Measurements from ENCODE around the gene ZBTB40. TPM values are rescaled to one million over a fixed set of nuclear protein-coding genes. Genes with fewer than 3 reads are reported as not detected.
A peak's percentile ranks its signal among the peaks of the same experiment; 100 is the strongest.

Gene ZBTB40
- total and polyA plus RNA-seq, 4 experiments from 2014 or later, result 0.81 to 50.6 (median 26.5) TPM

GRCh38 chr1:22502202-22502601 is 50.6 kb downstream of the ZBTB40 start:
- CTCF ChIA-PET (ENCODE audit: partially characterized antibody), result interaction anchor here (1.7 kb wide), 1 partner anchor 10 kb away, joined by 4 read pairs; no protein-coding TSS in a partner anchor
- H3K27ac Mint-ChIP-seq, result peak overlapping the region in 1 of 7 donors; percentile 2

GRCh38 chr1:22503721-22504410 is 52.2 kb downstream of the ZBTB40 start:
- Mint-ChIP-seq H3K27ac (no peak overlapping the region), H3K27me3 (no peaks in the 10 kb centered on the region), H3K36me3 (peaks cover 45 to 57% of the 10 kb centered on the region in 2 donors), H3K9me3 (no peaks in the 10 kb centered on the region), H3K4me3 (no peak overlapping the region), H3K4me1 (peaks cover 0 to 5% (median 2%) of the 10 kb centered on the region in 4 donors)
- Histone ChIP-seq H3K4me1 (ENCODE audit: insufficient read depth, low read length) (no peaks in the 10 kb centered on the region), H3K27ac (ENCODE audit: low read depth, low read length) (no peak overlapping the region), H3K27me3 (ENCODE audit: insufficient read depth, low read length) (no peaks in the 10 kb centered on the region), H3K36me3 (ENCODE audit: insufficient read depth, low read length) (peaks cover 35% of the 10 kb centered on the region), H3K9me3 (ENCODE audit: control insufficient read depth in 1 of 2, low read length in 2 of 2) (no peaks in the 10 kb centered on the region), H3K4me3 (ENCODE audit: low read length in 2 of 2) (no peak overlapping the region)
- no peak for DNase-seq
- ChIA-PET CTCF (ENCODE audit: partially characterized antibody) (no interaction called here), POLR2A (ENCODE audit: partially characterized antibody) (no interaction called here)
- intact Hi-C loops (cut with micrococcal nuclease), result no loop called here

More at GRCh38 chr1:22502202-22502601, 50.6 kb downstream of the ZBTB40 start:
- Histone ChIP-seq H3K27ac (ENCODE audit: low read depth, low read length) (no peak overlapping the region), H3K9me3 (ENCODE audit: control insufficient read depth in 1 of 2, low read length in 2 of 2) (no peaks in the 10 kb centered on the region), H3K27me3 (ENCODE audit: insufficient read depth, low read length) (no peaks in the 10 kb centered on the region), H3K4me3 (ENCODE audit: low read length in 2 of 2) (no peak overlapping the region), H3K4me1 (ENCODE audit: insufficient read depth, low read length) (no peaks in the 10 kb centered on the region), H3K36me3 (ENCODE audit: insufficient read depth, low read length) (peaks cover 24% of the 10 kb centered on the region)
- intact Hi-C loops (cut with micrococcal nuclease), result no loop called here
- no peak overlapping the region for H3K4me3 Mint-ChIP-seq
- DNase-seq, result no peak
- POLR2A ChIA-PET (ENCODE audit: partially characterized antibody), result no interaction called here
- no peaks in the 10 kb centered on the region for H3K9me3 Mint-ChIP-seq
- H3K36me3 Mint-ChIP-seq, result peaks cover 40 to 48% of the 10 kb centered on the region in 2 donors
- no peaks in the 10 kb centered on the region for H3K27me3 Mint-ChIP-seq
- peaks cover 0 to 5% (median 2%) of the 10 kb centered on the region in 4 donors for H3K4me1 Mint-ChIP-seq

- Histone ChIP-seq H3K27ac (ENCODE audit: low read depth, low read length) (no peak overlapping the region), H3K9me3 (ENCODE audit: control insufficient read depth in 1 of 2, low read length in 2 of 2) (no peaks in the 10 kb centered on the region), H3K4me3 (ENCODE audit: low read length in 2 of 2) (no peak overlapping the region), H3K27me3 (ENCODE audit: insufficient read depth, low read length) (no peaks in the 10 kb centered on the region), H3K4me1 (ENCODE audit: insufficient read depth, low read length) (no peaks in the 10 kb centered on the region), H3K36me3 (ENCODE audit: insufficient read depth, low read length) (peaks cover 56% of the 10 kb centered on the region)
- POLR2A ChIA-PET (ENCODE audit: partially characterized antibody), result no interaction called here
- no peaks in the 10 kb centered on the region for H3K27me3 Mint-ChIP-seq
- H3K27ac Mint-ChIP-seq, result no peak overlapping the region
- H3K36me3 Mint-ChIP-seq, result peaks cover 57 to 75% of the 10 kb centered on the region in 2 donors
- CTCF ChIA-PET (ENCODE audit: partially characterized antibody), result no interaction called here
- H3K9me3 Mint-ChIP-seq, result no peaks in the 10 kb centered on the region
- DNase-seq, result no peak
- no peak overlapping the region for H3K4me3 Mint-ChIP-seq
- H3K4me1 Mint-ChIP-seq, result peaks cover 0 to 5% (median under 1%) of the 10 kb centered on the region in 4 donors
- intact Hi-C loops (cut with micrococcal nuclease), result no loop called here
These were observed 54.6 kb downstream of the ZBTB40 start for GRCh38 chr1:22506130-22506692.

- no peak overlapping the region for H3K4me3 ChIP-seq (ENCODE audit: low read length in 2 of 2)
- H3K27ac ChIP-seq (ENCODE audit: low read depth, low read length), result no peak overlapping the region
- peaks cover 0 to under 1% (median 0%) of the 10 kb centered on the region in 4 donors for H3K4me1 Mint-ChIP-seq
- H3K4me3 Mint-ChIP-seq, result no peak overlapping the region
- H3K27me3 ChIP-seq (ENCODE audit: insufficient read depth, low read length), result no peaks in the 10 kb centered on the region
- H3K9me3 ChIP-seq (ENCODE audit: control insufficient read depth in 1 of 2, low read length in 2 of 2), result no peaks in the 10 kb centered on the region
- CTCF ChIA-PET (ENCODE audit: partially characterized antibody), result no interaction called here
- intact Hi-C loops (cut with micrococcal nuclease), result no loop called here
- no peaks in the 10 kb centered on the region for H3K9me3 Mint-ChIP-seq
- H3K27ac Mint-ChIP-seq, result no peak overlapping the region
- no peak for DNase-seq
- no peaks in the 10 kb centered on the region for H3K4me1 ChIP-seq (ENCODE audit: insufficient read depth, low read length)
- peaks cover 64% of the 10 kb centered on the region for H3K36me3 ChIP-seq (ENCODE audit: insufficient read depth, low read length)
- peaks cover 63 to 78% of the 10 kb centered on the region in 2 donors for H3K36me3 Mint-ChIP-seq
- POLR2A ChIA-PET (ENCODE audit: partially characterized antibody), result interaction anchor here (0.7 kb wide), 1 partner anchor 14 kb away, joined by 3 read pairs; no protein-coding TSS in a partner anchor
- no peaks in the 10 kb centered on the region for H3K27me3 Mint-ChIP-seq
These were observed 55.9 kb downstream of the ZBTB40 start for GRCh38 chr1:22507587-22507986.

- H3K36me3 Mint-ChIP-seq, result peaks cover 70 to 82% of the 10 kb centered on the region in 2 donors
- no peaks in the 10 kb centered on the region for H3K27me3 Mint-ChIP-seq
- H3K9me3 Mint-ChIP-seq, result no peaks in the 10 kb centered on the region
- H3K4me3 Mint-ChIP-seq, result no peak overlapping the region
- Histone ChIP-seq H3K36me3 (ENCODE audit: insufficient read depth, low read length) (peaks cover 71% of the 10 kb centered on the region), H3K27me3 (ENCODE audit: insufficient read depth, low read length) (no peaks in the 10 kb centered on the region), H3K4me1 (ENCODE audit: insufficient read depth, low read length) (no peaks in the 10 kb centered on the region), H3K27ac (ENCODE audit: low read depth, low read length) (no peak overlapping the region), H3K9me3 (ENCODE audit: control insufficient read depth in 1 of 2, low read length in 2 of 2) (no peaks in the 10 kb centered on the region), H3K4me3 (ENCODE audit: low read length in 2 of 2) (no peak overlapping the region)
- intact Hi-C loops (cut with micrococcal nuclease), result no loop called here
- ChIA-PET POLR2A (ENCODE audit: partially characterized antibody) (no interaction called here), CTCF (ENCODE audit: partially characterized antibody) (no interaction called here)
- H3K4me1 Mint-ChIP-seq, result no peaks in the 10 kb centered on the region
- H3K27ac Mint-ChIP-seq, result no peak overlapping the region
- DNase-seq, result no peak
These were observed 56.7 kb downstream of the ZBTB40 start for GRCh38 chr1:22508329-22508728.

GRCh38 chr1:22508991-22509390 is 57.3 kb downstream of the ZBTB40 start:
- CTCF ChIA-PET (ENCODE audit: partially characterized antibody), result no interaction called here
- H3K27ac Mint-ChIP-seq, result no peak overlapping the region

GRCh38 chr1:22509815-22510214 is 58.2 kb downstream of the ZBTB40 start:
- H3K4me1 Mint-ChIP-seq, result no peaks in the 10 kb centered on the region
- H3K36me3 Mint-ChIP-seq, result peaks cover 81 to 87% of the 10 kb centered on the region in 2 donors
- no peak for DNase-seq
- H3K9me3 Mint-ChIP-seq, result no peaks in the 10 kb centered on the region
- Histone ChIP-seq H3K9me3 (ENCODE audit: control insufficient read depth in 1 of 2, low read length in 2 of 2) (no peaks in the 10 kb centered on the region), H3K4me3 (ENCODE audit: low read length in 2 of 2) (no peak overlapping the region), H3K4me1 (ENCODE audit: insufficient read depth, low read length) (no peaks in the 10 kb centered on the region), H3K36me3 (ENCODE audit: insufficient read depth, low read length) (peaks cover 81% of the 10 kb centered on the region), H3K27ac (ENCODE audit: low read depth, low read length) (no peak overlapping the region), H3K27me3 (ENCODE audit: insufficient read depth, low read length) (no peaks in the 10 kb centered on the region)
- CTCF ChIA-PET (ENCODE audit: partially characterized antibody), result no interaction called here
- POLR2A ChIA-PET (ENCODE audit: partially characterized antibody), result no interaction called here
- peak overlapping the region in 1 of 7 donors; percentile 12 for H3K27ac Mint-ChIP-seq
- intact Hi-C loops (cut with micrococcal nuclease), result no loop called here
- H3K4me3 Mint-ChIP-seq, result no peak overlapping the region
- no peaks in the 10 kb centered on the region for H3K27me3 Mint-ChIP-seq

More at GRCh38 chr1:22508991-22509390, 57.3 kb downstream of the ZBTB40 start:
- Histone ChIP-seq H3K9me3 (ENCODE audit: control insufficient read depth in 1 of 2, low read length in 2 of 2) (no peaks in the 10 kb centered on the region), H3K27ac (ENCODE audit: low read depth, low read length) (no peak overlapping the region), H3K27me3 (ENCODE audit: insufficient read depth, low read length) (no peaks in the 10 kb centered on the region), H3K4me1 (ENCODE audit: insufficient read depth, low read length) (no peaks in the 10 kb centered on the region), H3K36me3 (ENCODE audit: insufficient read depth, low read length) (peaks cover 74% of the 10 kb centered on the region), H3K4me3 (ENCODE audit: low read length in 2 of 2) (no peak overlapping the region)
- DNase-seq, result no peak
- no peaks in the 10 kb centered on the region for H3K9me3 Mint-ChIP-seq
- no peaks in the 10 kb centered on the region for H3K27me3 Mint-ChIP-seq
- no peaks in the 10 kb centered on the region for H3K4me1 Mint-ChIP-seq
- intact Hi-C loops (cut with micrococcal nuclease), result no loop called here
- peaks cover 74 to 82% of the 10 kb centered on the region in 2 donors for H3K36me3 Mint-ChIP-seq
- POLR2A ChIA-PET (ENCODE audit: partially characterized antibody), result no interaction called here
- no peak overlapping the region for H3K4me3 Mint-ChIP-seq

All from CD4-positive, alpha-beta memory T cell (primary cell).